Measurements from ENCODE around the gene BLTP3B.
"Not testable (repeated sequence)": the region's sequence is repeated elsewhere in the genome, so short reads cannot be mapped to it uniquely, and the experiment has no call there.

The BLTP3B gene, protein sequence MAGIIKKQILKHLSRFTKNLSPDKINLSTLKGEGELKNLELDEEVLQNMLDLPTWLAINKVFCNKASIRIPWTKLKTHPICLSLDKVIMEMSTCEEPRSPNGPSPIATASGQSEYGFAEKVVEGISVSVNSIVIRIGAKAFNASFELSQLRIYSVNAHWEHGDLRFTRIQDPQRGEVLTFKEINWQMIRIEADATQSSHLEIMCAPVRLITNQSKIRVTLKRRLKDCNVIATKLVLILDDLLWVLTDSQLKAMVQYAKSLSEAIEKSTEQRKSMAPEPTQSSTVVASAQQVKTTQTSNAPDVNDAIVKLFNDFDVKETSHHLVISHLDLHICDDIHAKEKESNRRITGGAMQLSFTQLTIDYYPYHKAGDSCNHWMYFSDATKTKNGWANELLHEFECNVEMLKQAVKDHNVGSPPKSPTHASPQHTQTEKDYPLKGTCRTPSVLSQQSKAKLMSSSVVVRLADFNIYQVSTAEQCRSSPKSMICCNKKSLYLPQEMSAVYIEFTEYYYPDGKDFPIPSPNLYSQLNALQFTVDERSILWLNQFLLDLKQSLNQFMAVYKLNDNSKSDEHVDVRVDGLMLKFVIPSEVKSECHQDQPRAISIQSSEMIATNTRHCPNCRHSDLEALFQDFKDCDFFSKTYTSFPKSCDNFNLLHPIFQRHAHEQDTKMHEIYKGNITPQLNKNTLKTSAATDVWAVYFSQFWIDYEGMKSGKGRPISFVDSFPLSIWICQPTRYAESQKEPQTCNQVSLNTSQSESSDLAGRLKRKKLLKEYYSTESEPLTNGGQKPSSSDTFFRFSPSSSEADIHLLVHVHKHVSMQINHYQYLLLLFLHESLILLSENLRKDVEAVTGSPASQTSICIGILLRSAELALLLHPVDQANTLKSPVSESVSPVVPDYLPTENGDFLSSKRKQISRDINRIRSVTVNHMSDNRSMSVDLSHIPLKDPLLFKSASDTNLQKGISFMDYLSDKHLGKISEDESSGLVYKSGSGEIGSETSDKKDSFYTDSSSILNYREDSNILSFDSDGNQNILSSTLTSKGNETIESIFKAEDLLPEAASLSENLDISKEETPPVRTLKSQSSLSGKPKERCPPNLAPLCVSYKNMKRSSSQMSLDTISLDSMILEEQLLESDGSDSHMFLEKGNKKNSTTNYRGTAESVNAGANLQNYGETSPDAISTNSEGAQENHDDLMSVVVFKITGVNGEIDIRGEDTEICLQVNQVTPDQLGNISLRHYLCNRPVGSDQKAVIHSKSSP (N-terminal part only)

GRCh38 chr12:100142851-100143559 lies at the start of gene BLTP3B:
TSS of gene BLTP3B (minus strand) at chr12:100142874. CDS start at chr12:100142635, 239 bp downstream.
- TF ChIP-seq CTCF (IDR thresholded peaks at IDR 0.05; ENCODE audit: low read depth, low read length, poor library complexity, severe bottlenecking) (no peak), EZH2phosphoT487 (IDR thresholded peaks at IDR 0.05; ENCODE audit: borderline replicate concordance, low read length) (no peak)
- Histone ChIP-seq H3K27ac (ENCODE audit: low read depth, low read length) (peak within 1 kb of the TSS; percentile 23; the same call in 1 of the 2 replicates), H3K9me2 (replicated peaks; ENCODE audit: control insufficient read depth, low read length) (no peaks in the 10 kb centered on the region), H3K9me3 (ENCODE audit: control insufficient read depth, insufficient read depth, low read length) (no peaks in the 10 kb centered on the region), H3K79me2 (ENCODE audit: control insufficient read depth, low read length) (peaks cover 43% of the 10 kb centered on the region), H3K4me3 (ENCODE audit: low read length) (peak within 1 kb of the TSS; percentile 83), H3K4me1 (ENCODE audit: control insufficient read depth, low read length) (peaks cover 48% of the 10 kb centered on the region), H3F3A (ENCODE audit: control insufficient read depth, insufficient read depth) (no peaks in the 10 kb centered on the region), H3K36me3 (ENCODE audit: control insufficient read depth, low read length) (no peaks in the 10 kb centered on the region), H3K27me3 (ENCODE audit: control insufficient read depth, low read length) (no peaks in the 10 kb centered on the region), H3K4me2 (ENCODE audit: low read length) (peak within 1 kb of the TSS; percentile 83), H4K20me1 (ENCODE audit: control insufficient read depth, insufficient read depth, low read depth, low read length) (no peaks in the 10 kb centered on the region; the same call in 1 of the 2 replicates)

- H4K20me1 ChIP-seq (ENCODE audit: control insufficient read depth, insufficient read depth, low read depth, low read length), result no peaks in the 10 kb centered on the region
- TF ChIP-seq EZH2phosphoT487 (IDR thresholded peaks at IDR 0.05; ENCODE audit: borderline replicate concordance, low read length) (no peak), CTCF (IDR thresholded peaks at IDR 0.05; ENCODE audit: low read depth, low read length, poor library complexity, severe bottlenecking) (no peak)
- no peak overlapping the region for H3K4me3 ChIP-seq (ENCODE audit: low read length)
- no peaks in the 10 kb centered on the region for H3K4me1 ChIP-seq (ENCODE audit: control insufficient read depth, low read length)
- H3F3A ChIP-seq (ENCODE audit: control insufficient read depth, insufficient read depth), result no peaks in the 10 kb centered on the region
- no peak overlapping the region for H3K27ac ChIP-seq (ENCODE audit: low read depth, low read length)
- H3K9me3 ChIP-seq (ENCODE audit: control insufficient read depth, insufficient read depth, low read length), result peaks cover 3% of the 10 kb centered on the region; the same call in 1 of the 2 replicates
- peaks cover 43% of the 10 kb centered on the region for H3K36me3 ChIP-seq (ENCODE audit: control insufficient read depth, low read length)
- H3K4me2 ChIP-seq (ENCODE audit: low read length), result no peak overlapping the region
- no peaks in the 10 kb centered on the region for H3K9me2 ChIP-seq (replicated peaks; ENCODE audit: control insufficient read depth, low read length)
- H3K79me2 ChIP-seq (ENCODE audit: control insufficient read depth, low read length), result peaks cover 15% of the 10 kb centered on the region; the same call in 1 of the 2 replicates
- no peaks in the 10 kb centered on the region for H3K27me3 ChIP-seq (ENCODE audit: control insufficient read depth, low read length)
These were observed 47.1 kb upstream of the BLTP3B start for GRCh38 chr12:100189636-100190394.

DNA sequence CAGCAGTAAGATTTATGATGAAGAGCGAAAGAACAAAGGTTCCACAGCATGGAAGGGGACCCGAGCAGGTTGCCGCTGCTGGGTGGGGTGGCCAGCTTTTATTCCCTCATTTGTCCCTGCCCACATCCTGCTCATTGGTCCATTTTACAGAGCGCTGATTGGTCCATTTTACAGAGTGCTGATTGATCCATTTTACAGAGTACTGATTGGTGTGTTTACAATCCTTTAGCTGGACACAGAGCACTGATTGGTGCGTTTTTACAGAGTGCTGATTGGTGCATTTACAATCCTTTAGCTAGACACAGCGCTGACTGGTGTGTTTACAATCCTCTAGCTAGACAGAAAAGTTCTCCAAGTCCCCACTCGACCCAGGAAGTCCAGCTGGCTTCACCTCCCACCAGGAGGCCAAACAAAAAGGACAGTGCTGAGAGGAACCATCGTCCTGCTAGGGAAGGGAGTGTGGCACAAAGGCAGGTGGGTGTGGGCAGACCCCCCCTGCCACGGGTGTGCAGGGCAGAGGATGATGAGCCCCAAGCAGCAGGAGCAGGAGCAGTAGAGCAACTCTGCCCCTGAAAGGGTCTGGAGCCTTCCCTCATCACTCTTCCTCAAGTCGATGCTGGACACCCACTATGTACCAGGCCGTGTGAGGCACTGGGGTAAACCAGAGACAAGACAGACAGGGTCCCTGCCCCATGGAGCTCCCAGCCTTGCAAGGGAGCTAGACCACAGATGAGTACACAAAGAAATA lies 46.4 kb upstream of the BLTP3B start:
- not testable (repeated sequence) for H3K4me2 ChIP-seq (ENCODE audit: low read length); H3F3A ChIP-seq (ENCODE audit: control insufficient read depth, insufficient read depth); H3K9me2 ChIP-seq (replicated peaks; ENCODE audit: control insufficient read depth, low read length); H4K20me1 ChIP-seq (ENCODE audit: control insufficient read depth, insufficient read depth, low read depth, low read length); H3K9me3 ChIP-seq (ENCODE audit: control insufficient read depth, insufficient read depth, low read length); H3K27me3 ChIP-seq (ENCODE audit: control insufficient read depth, low read length); H3K27ac ChIP-seq (ENCODE audit: low read depth, low read length); H3K4me1 ChIP-seq (ENCODE audit: control insufficient read depth, low read length); H3K4me3 ChIP-seq (ENCODE audit: low read length)
- peaks cover 37% of the 10 kb centered on the region for H3K36me3 ChIP-seq (ENCODE audit: control insufficient read depth, low read length)
- peaks cover 15% of the 10 kb centered on the region; the same call in 1 of the 2 replicates for H3K79me2 ChIP-seq (ENCODE audit: control insufficient read depth, low read length)
